ENCODE results near the gene DUSP1. TPM values are rescaled to one million over a fixed set of nuclear protein-coding genes. Genes with fewer than 3 reads are reported as not detected.

Gene DUSP1
- total and polyA plus RNA-seq, 2 of the 4 experiments (the other 2 are of a cell fraction): 304 to 467 TPM

- ChIA-PET POLR2A (ENCODE audit: unreplicated experiment) (no interaction called here), CTCF (no interaction called here)
- Histone ChIP-seq H2BK15ac (ENCODE audit: low read depth, low read length) (no peak overlapping the region), H3K4ac (ENCODE audit: low read depth, low read length) (no peak overlapping the region), H3K27ac (ENCODE audit: insufficient read depth, low read length) (no peak overlapping the region), H3K9me1 (ENCODE audit: insufficient read depth, low read length) (peaks cover 10% of the 10 kb centered on the region), H3K4me3 (ENCODE audit: insufficient read depth, low read depth, low read length) (no peak overlapping the region), H3K27me3 (ENCODE audit: control insufficient read depth, insufficient read depth, low read length) (no peaks in the 10 kb centered on the region), H3K79me1 (ENCODE audit: low read depth in 1 of 2, low read length in 2 of 2) (peaks cover 0 to 14% of the 10 kb centered on the region in 2 experiments; a peak in 2 of 4 replicates), H3K9ac (ENCODE audit: low read depth, low read length) (no peak overlapping the region), H3K18ac (ENCODE audit: low read depth, low read length) (no peak overlapping the region), H3K14ac (replicated peaks; ENCODE audit: low read depth, low read length) (no peak overlapping the region), H3K9me3 (ENCODE audit: control insufficient read depth, insufficient read depth, low read length) (no peaks in the 10 kb centered on the region), H2AK9ac (replicated peaks; ENCODE audit: low read depth, low read length, poor library complexity) (no peak overlapping the region), H4K20me1 (ENCODE audit: insufficient read depth, low read length) (peaks cover 21% of the 10 kb centered on the region), H2AK5ac (ENCODE audit: low read depth, low read length) (no peak overlapping the region; the same call in 1 of the 2 replicates), H2BK20ac (ENCODE audit: low read depth, low read length) (no peak overlapping the region), H2BK120ac (ENCODE audit: low read depth, low read length) (no peak overlapping the region), H2BK5ac (ENCODE audit: low read depth, low read length, poor library complexity, severe bottlenecking) (no peak overlapping the region), H4K5ac (ENCODE audit: low read depth, low read length) (no peak overlapping the region), H3K4me1 (ENCODE audit: control insufficient read depth, insufficient read depth, low read length) (peaks cover 11% of the 10 kb centered on the region), H4K8ac (ENCODE audit: low read depth in 2 of 2, low read length in 2 of 2) (no peak overlapping the region), H3K4me2 (ENCODE audit: low read depth, low read length) (no peak overlapping the region), H3K56ac (ENCODE audit: extremely low read depth, insufficient read depth, low read length) (no peak overlapping the region), H3K36me3 (ENCODE audit: control insufficient read depth, insufficient read depth, low read length) (peaks cover 3% of the 10 kb centered on the region), H2AFZ (replicated peaks; ENCODE audit: low read length, poor library complexity) (no peak overlapping the region), H4K91ac (ENCODE audit: insufficient read depth, low read depth, low read length) (no peak overlapping the region), H3K23ac (ENCODE audit: low read depth, low read length) (no peak overlapping the region)
- in situ Hi-C loops (cut with MboI; ENCODE audit: low sequenced_read_pairs) (no loop called here), intact Hi-C loops (cut with micrococcal nuclease) (no loop called here), dilution Hi-C loops (cut with HindIII; ENCODE audit: low sequenced_read_pairs, unreplicated experiment) (no loop called here)
- BruUV-seq (replicated peaks): no TSS peak
- no peak for ATAC-seq (ENCODE audit: low read depth)
- 96% methylated on average over 16 of the region's 37 CpGs; no CpG with 5 or more reads in 1 of the 2 experiments for WGBS, 2 experiments (ENCODE audit: extremely low coverage in 2 of 2, insufficient read length in 1 of 2)
- no peak for DNase-seq
- no peak for TF ChIP-seq RFX5 (IDR thresholded peaks at IDR 0.05; ENCODE audit: low read depth, low read length)
- no peak for TF ChIP-seq NFE2L2 (IDR thresholded peaks at IDR 0.05; ENCODE audit: low read depth, low read length)
- no peak for TF ChIP-seq MAFK (IDR thresholded peaks at IDR 0.05; ENCODE audit: low read depth, low read length)
- no peak for TF ChIP-seq RCOR1 (IDR thresholded peaks at IDR 0.05; ENCODE audit: insufficient replicate concordance, low read length)
- no peak for TF ChIP-seq CHD1 (IDR thresholded peaks at IDR 0.05; ENCODE audit: low read depth, low read length)
- no peak for TF ChIP-seq ELK1 (IDR thresholded peaks at IDR 0.05; ENCODE audit: borderline replicate concordance, low read depth, low read length)
- TF ChIP-seq POLR2A (IDR thresholded peaks at IDR 0.05; ENCODE audit: low read depth, low read length): no peak
- TF ChIP-seq CEBPB (IDR thresholded peaks at IDR 0.05; ENCODE audit: low read depth, low read length): no peak
- no peak for TF ChIP-seq MAZ (IDR thresholded peaks at IDR 0.05; ENCODE audit: borderline replicate concordance, low read depth, low read length)
- no peak for TF ChIP-seq RAD21 (IDR thresholded peaks at IDR 0.05; ENCODE audit: low read length)
These were observed 8.5 kb downstream of the DUSP1 start for GRCh38 chr5:172762214-172763119.
